Epithelial cell of proximal tubule (primary cell): ENCODE results near the gene GMPR2. TPM values are rescaled to one million over a fixed set of nuclear protein-coding genes. Genes with fewer than 3 reads are reported as not detected.
"Not testable (repeated sequence)": the region's sequence is repeated elsewhere in the genome, so short reads cannot be mapped to it uniquely, and the experiment has no call there.

Experiments
- DNase-seq: peaks from one replicate; pipeline ENCODE4 v3.0.0-alpha.2; 2011; ENCODE audit warnings: low read depth
- H3K4me3 ChIP-seq: 2 replicates; pipeline ENCODE4 v1.5.1; 2011; ENCODE audit warnings: low read depth, mild to moderate bottlenecking, low read length
- CTCF ChIP-seq: conservative IDR thresholded peaks from 2 replicates; pipeline ENCODE4 v1.5.1; 2012; ENCODE audit warnings: low read depth, mild to moderate bottlenecking, low read length
- total RNA-seq: library from RNA; depleted of rRNA; stranded (reverse); fragments of >200 nt; gene quantifications from 2 replicates; pipeline ENCODE4 v1.2.3, GENCODE V29; 2015

Gene GMPR2
- total RNA-seq, 1 donor from 2014 or later = 136 TPM

- peak overlapping the region; percentile 83 for H3K4me3 ChIP-seq
- DNase-seq = no peak
- TF ChIP-seq CTCF = peak; percentile 55
Measured at GRCh38 chr14:24241829-24242443, 9.2 kb downstream of the GMPR2 start.

- peak overlapping the region; percentile 83 for H3K4me3 ChIP-seq
- no peak for TF ChIP-seq CTCF
- DNase-seq = no peak
Measured at GRCh38 chr14:24243336-24243836, 10.7 kb downstream of the GMPR2 start.

- DNase-seq, H3K4me3 ChIP-seq: not testable (repeated sequence)
Measured at GRCh38 chr14:24245350-24245749, 12.6 kb downstream of the GMPR2 start.

GRCh38 chr14:24246765-24247212, 14.1 kb downstream of the GMPR2 start:
- no peak overlapping the region for H3K4me3 ChIP-seq
- no peak for TF ChIP-seq CTCF
- no peak for DNase-seq

- DNase-seq = no peak
- TF ChIP-seq CTCF = no peak
- H3K4me3 ChIP-seq = no peak overlapping the region
Measured at GRCh38 chr14:24247422-24247821, 14.7 kb downstream of the GMPR2 start.

GRCh38 chr14:24249230-24250021, 16.7 kb downstream of the GMPR2 start:
- no peak for TF ChIP-seq CTCF
- DNase-seq = no peak

GRCh38 chr14:24250354-24250753, 17.6 kb downstream of the GMPR2 start:
- DNase-seq = no peak
- H3K4me3 ChIP-seq = no peak overlapping the region
- no peak for TF ChIP-seq CTCF

More at GRCh38 chr14:24249230-24250021, 16.7 kb downstream of the GMPR2 start:
- no peak overlapping the region for H3K4me3 ChIP-seq
